Head of caudate nucleus (tissue), 42 donors: ENCODE measurements around the gene ATRN.

Experiments used
- DNase-seq, 42 donors: peaks; one replicate each; pipeline versions ENCODE4 v3.0.0 to v3.0.0-alpha.2; 2020 to 2021; ENCODE audit warnings: mixed read lengths in 7 of 42
- intact Hi-C: fragments of 100-400 bp; cut with DNase I; formaldehyde crosslinking; loops from one replicate; pipeline ENCODE4 v1.15.0; 2022

The ATRN gene

DNA sequence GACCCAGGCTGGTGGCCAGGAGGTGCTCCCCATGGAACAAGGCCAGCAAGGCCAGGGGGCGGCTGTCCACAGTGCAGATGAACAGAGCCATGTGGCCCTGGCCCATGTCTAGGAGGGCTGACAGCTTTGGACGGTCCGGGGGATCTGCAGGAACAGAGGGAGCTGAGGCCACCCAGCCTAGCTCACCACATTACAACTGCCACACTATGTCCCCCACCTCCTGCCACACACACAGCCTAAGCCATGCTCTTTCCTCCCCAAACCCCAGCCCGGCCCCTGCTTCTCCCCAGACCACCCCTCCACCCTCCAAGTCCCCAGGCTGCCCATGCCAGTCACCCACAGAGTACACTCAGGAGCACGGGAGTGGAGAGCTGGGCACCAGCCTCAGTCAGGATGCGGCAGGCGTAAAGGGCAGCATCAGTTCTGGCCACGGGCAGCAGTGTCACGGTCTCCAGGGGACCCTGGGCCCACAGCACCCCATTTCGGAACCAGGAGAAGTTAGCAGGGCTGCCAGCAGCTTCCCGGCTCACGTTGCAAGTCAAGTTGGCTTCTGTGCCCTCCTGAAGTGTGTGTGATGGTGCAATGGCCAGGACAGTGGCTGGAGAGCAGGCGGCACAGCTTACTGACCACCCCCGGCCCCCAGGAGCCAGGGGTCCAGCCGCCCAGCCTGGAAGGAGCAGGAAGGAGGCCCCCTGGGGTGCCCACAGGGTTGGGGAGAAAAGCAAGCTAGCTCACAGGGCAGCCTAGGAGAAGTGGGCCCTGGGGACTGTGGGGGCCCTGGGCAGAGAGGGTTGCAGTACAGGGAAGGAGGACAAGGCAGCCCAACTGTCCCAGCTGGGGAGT lies 226.1 kb downstream of the ATRN start:
- no peak for DNase-seq
- intact Hi-C loops: no loop called here

DNA sequence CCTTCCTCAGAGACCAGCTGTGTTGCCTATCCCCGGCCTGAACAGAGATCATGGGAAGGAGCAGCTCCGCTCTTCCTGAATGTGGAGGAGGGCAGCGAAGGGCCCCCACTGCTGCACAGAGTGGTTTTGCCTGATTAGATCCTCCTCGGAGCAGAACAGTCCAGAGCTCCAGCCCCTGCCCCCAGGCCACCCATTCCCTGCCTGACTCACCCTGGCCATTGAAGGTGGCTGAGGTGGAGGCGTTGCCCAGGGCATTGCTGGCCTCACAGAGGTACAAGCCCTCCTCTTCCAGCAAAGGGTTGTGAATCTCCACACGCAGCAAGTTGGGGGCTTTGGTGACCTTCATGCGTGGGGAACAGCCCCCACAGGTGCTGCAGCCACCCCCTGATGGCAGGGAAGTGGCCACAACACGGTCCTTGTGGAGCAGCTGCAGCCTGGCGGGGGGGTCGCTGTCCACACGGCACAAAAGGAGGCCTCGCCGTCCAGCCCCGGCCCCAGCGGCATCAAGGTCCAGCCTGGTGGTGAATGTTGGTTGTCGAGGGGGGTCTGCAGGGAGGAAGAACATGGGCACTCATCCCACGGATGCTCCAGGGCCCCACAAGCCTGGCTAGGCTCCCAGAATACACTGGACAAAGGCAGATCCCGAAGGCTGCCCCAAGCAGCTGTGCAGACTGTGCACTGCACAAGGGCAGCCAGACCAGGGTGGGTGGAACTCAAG lies 226.9 kb downstream of the ATRN start:
- no peak for DNase-seq
- intact Hi-C loops: no loop called here

DNA sequence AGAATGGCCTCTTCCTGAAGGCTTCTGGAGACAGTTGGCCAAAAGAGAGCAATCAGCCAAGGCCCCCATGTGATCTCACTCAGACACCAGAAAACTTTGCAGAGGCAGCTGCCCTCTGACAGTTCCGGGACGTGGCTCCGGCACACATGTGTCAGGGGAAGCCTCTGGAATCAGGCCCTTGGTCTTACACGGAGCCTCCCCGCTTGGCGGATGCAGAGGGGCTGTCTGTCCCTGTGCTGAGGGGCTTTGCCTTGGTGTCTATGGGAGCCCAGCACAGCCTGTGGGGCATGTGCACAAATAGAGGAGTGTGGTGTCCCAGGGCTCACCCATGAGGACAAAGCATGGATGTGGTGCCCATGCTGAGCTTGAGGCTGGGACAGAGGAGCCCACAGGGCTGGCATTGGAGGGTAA lies 227.8 kb downstream of the ATRN start:
- no peak for DNase-seq
- intact Hi-C loops: no loop called here

DNA sequence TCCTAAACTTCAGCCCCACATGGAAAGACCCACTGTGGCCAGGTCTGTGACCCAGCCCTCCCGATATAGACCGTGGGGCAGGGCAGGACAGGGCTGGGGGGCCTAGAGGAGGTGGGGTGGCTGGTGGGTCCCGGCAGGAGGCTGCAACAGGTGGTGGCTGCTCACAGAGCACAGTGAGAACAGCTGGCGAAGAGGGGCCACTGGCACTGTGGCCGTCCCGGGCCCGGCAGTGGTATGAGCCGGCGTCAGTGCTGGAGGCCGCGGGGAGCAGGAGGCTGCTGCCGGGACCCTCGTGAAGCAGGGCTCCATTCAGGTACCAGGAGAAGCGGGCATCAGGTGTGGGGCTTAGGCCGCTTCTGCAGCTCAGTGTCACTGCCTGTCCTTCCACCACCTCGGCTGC lies 228.2 kb downstream of the ATRN start:
- intact Hi-C loops: no loop called here
- DNase-seq: no peak
